ENCODE data around the gene PIK3C3.

- TF ChIP-seq, protein P1, sequence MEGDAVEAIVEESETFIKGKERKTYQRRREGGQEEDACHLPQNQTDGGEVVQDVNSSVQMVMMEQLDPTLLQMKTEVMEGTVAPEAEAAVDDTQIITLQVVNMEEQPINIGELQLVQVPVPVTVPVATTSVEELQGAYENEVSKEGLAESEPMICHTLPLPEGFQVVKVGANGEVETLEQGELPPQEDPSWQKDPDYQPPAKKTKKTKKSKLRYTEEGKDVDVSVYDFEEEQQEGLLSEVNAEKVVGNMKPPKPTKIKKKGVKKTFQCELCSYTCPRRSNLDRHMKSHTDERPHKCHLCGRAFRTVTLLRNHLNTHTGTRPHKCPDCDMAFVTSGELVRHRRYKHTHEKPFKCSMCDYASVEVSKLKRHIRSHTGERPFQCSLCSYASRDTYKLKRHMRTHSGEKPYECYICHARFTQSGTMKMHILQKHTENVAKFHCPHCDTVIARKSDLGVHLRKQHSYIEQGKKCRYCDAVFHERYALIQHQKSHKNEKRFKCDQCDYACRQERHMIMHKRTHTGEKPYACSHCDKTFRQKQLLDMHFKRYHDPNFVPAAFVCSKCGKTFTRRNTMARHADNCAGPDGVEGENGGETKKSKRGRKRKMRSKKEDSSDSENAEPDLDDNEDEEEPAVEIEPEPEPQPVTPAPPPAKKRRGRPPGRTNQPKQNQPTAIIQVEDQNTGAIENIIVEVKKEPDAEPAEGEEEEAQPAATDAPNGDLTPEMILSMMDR (IDR thresholded peaks at IDR 0.05): no peak
- no peak for TF ChIP-seq POLR2A (IDR thresholded peaks at IDR 0.05)
Measured at GRCh38 chr18:41992703-41993102, 37.7 kb downstream of the PIK3C3 start.

Data from right lobe of liver (tissue), 4 donors.